Measurements from ENCODE around the gene JAKMIP1. TPM values are rescaled to one million over a fixed set of nuclear protein-coding genes. Genes with fewer than 3 reads are reported as not detected.

JAKMIP1 gene
- total RNA-seq, 1 experiment from 2014 or later: not detected

DNA sequence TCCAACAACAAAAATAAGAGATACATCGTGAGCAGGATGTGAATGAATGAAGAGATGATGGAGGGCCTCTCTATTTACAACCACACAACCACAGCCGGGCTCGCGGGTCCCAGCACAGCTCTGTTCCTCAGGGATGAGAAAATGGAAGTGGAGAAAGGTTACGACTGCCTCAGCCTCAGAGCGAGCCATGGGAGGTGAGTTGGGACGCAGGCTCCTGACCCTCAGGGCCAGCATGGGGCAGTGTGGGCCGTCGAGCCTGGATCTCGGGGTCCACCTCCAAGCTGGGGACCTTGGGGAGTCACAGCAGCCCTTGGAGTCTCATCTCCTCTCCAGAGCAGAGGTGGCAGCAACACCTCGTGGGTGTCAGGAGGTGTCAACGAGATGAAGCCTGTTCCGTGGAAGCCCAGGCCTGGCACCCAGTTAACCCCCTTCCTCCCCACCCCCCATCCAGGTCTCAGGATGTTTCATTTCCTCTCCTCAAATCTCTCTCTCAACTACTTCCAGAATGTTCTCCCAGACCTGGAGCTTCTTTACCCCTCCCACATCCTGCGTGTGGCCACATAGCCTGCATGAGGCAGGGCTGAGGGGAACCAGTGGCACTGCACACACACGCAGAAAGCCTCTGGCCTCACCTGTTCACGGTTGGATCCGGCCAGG, 208.1 kb downstream of the JAKMIP1 start:
- TF ChIP-seq EZH2phosphoT487 (IDR thresholded peaks at IDR 0.05; ENCODE audit: borderline replicate concordance) (no peak), POLR2A (IDR thresholded peaks at IDR 0.05; ENCODE audit: borderline replicate concordance, extremely low read depth, insufficient read depth, insufficient read length) (no peak), ZFX (IDR thresholded peaks at IDR 0.05) (no peak), TCF7L2 (IDR thresholded peaks at IDR 0.05; ENCODE audit: borderline replicate concordance, extremely low read depth, insufficient read depth, insufficient read length) (no peak), ZNF274 (IDR thresholded peaks at IDR 0.05; ENCODE audit: low read depth, low read length) (no peak), SP1 (IDR thresholded peaks at IDR 0.05; ENCODE audit: low read depth) (no peak), EGR1 (IDR thresholded peaks at IDR 0.05; ENCODE audit: low read depth) (no peak), RAD21 (IDR thresholded peaks at IDR 0.05; ENCODE audit: low read depth) (no peak), CEBPB (IDR thresholded peaks at IDR 0.05; ENCODE audit: low read depth) (no peak), JUND (IDR thresholded peaks at IDR 0.05) (no peak), SIN3A (IDR thresholded peaks at IDR 0.05; ENCODE audit: low read depth) (no peak), FOSL1 (IDR thresholded peaks at IDR 0.05; ENCODE audit: low read depth) (no peak)
- TF ChIP-seq, protein P1, sequence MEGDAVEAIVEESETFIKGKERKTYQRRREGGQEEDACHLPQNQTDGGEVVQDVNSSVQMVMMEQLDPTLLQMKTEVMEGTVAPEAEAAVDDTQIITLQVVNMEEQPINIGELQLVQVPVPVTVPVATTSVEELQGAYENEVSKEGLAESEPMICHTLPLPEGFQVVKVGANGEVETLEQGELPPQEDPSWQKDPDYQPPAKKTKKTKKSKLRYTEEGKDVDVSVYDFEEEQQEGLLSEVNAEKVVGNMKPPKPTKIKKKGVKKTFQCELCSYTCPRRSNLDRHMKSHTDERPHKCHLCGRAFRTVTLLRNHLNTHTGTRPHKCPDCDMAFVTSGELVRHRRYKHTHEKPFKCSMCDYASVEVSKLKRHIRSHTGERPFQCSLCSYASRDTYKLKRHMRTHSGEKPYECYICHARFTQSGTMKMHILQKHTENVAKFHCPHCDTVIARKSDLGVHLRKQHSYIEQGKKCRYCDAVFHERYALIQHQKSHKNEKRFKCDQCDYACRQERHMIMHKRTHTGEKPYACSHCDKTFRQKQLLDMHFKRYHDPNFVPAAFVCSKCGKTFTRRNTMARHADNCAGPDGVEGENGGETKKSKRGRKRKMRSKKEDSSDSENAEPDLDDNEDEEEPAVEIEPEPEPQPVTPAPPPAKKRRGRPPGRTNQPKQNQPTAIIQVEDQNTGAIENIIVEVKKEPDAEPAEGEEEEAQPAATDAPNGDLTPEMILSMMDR (IDR thresholded peaks at IDR 0.05 in 2 of 3, conservative IDR thresholded peaks at IDR 0.05 in 1 of 3; ENCODE audit: borderline replicate concordance in 1 of 3, insufficient read depth in 1 of 3, low read depth in 2 of 3, low read length in 2 of 3): no peak
- no peak overlapping the region for H2AFZ ChIP-seq (ENCODE audit: low read depth, low read length, poor library complexity, severe bottlenecking)
- DNase-seq (ENCODE audit: low read depth, low spot score) (no peak), ATAC-seq (no peak)
- H3K36me3 ChIP-seq (ENCODE audit: control insufficient read depth in 1 of 2, insufficient read depth in 2 of 2, low read length in 2 of 2): no peaks in the 10 kb centered on the region
- no peak overlapping the region for H3K27ac ChIP-seq (ENCODE audit: low read depth, low read length)
- RAD21 ChIA-PET (ENCODE audit: low non-redundant PET in 1 of 2, low total read pairs in 2 of 2, uncharacterized antibody in 2 of 2, unreplicated experiment in 2 of 2): no interaction called here
- H3K9ac ChIP-seq (ENCODE audit: low read length): no peak overlapping the region
- BruUV-seq (replicated peaks): no TSS peak
- no peaks in the 10 kb centered on the region for H4K20me1 ChIP-seq (ENCODE audit: insufficient read depth)
- H3K9me3 ChIP-seq (ENCODE audit: control insufficient read depth in 1 of 2, insufficient read depth in 1 of 2, low read depth in 1 of 2, low read length in 2 of 2): no peaks in the 10 kb centered on the region
- no peaks in the 10 kb centered on the region for H3K9me2 ChIP-seq (ENCODE audit: insufficient read depth)
- intact Hi-C loops (cut with micrococcal nuclease): no loop called here
- H3K27me3 ChIP-seq (ENCODE audit: insufficient read depth, low read length): peaks cover 19% of the 10 kb centered on the region
- no peak overlapping the region for H3K4me3 ChIP-seq (replicated peaks in 1 of 2; ENCODE audit: low read depth in 1 of 2, low read length in 2 of 2)
- H3K4me1 ChIP-seq (ENCODE audit: control insufficient read depth in 1 of 2, insufficient read depth in 2 of 2, low read length in 2 of 2): peaks cover 0 to 7% of the 10 kb centered on the region in 2 experiments; a peak in 1 of 4 replicates
- no peaks in the 10 kb centered on the region for H3K79me2 ChIP-seq (ENCODE audit: insufficient read depth, low read length)
- CTCF ChIA-PET: interaction anchor here (0.7 to 1.4 kb wide), 2 partner anchors 171 to 1428 kb away, joined by 3 read pairs; no protein-coding TSS in a partner anchor
- no peak overlapping the region for H3K4me2 ChIP-seq (ENCODE audit: low read length)
- POLR2A ChIA-PET: no interaction called here
